ENCODE measurements around the gene WASL.

WASL gene

GRCh38 chr7:123763191-123763661 is 14.4 kb upstream of the WASL start:
- DNase-seq (ENCODE audit: extremely low read depth, insufficient read length) = no peak
- Histone ChIP-seq H3K27me3 (replicated peaks; ENCODE audit: control insufficient read depth, insufficient read depth, low read length) (no peaks in the 10 kb centered on the region), H3K36me3 (ENCODE audit: control insufficient read depth, insufficient read depth, low read length) (no peaks in the 10 kb centered on the region), H3K4me3 (replicated peaks; ENCODE audit: low read depth, low read length) (no peak overlapping the region)
- no peak for TF ChIP-seq CTCF (IDR thresholded peaks at IDR 0.05; ENCODE audit: insufficient read depth, low read length, poor library complexity, severe bottlenecking)

DNA sequence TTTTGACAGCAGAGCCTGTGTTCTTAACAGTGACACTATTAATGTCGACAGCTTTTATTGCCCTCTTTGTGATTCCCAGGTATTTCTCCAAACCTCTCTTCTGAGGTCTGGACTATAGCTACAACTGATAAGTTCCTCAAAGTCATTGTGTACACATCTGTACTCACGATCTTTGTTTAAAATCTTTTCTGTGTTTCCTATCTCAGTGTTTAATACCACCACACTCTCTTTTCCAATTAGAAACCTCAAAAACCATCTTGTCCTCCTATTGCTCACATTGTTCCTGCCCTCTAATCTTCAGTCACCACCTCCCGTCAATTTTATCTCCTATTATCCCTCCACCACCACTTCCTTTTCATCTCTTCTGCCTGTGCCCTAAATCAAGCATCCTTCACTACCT is 12.9 kb upstream of the WASL start:
- H3K36me3 ChIP-seq (ENCODE audit: control insufficient read depth, insufficient read depth, low read length) = no peaks in the 10 kb centered on the region
- no peak for TF ChIP-seq CTCF (IDR thresholded peaks at IDR 0.05; ENCODE audit: insufficient read depth, low read length, poor library complexity, severe bottlenecking)
- no peak overlapping the region for H3K4me3 ChIP-seq (replicated peaks; ENCODE audit: low read depth, low read length)
- DNase-seq (ENCODE audit: extremely low read depth, insufficient read length) = no peak
- no peaks in the 10 kb centered on the region for H3K27me3 ChIP-seq (replicated peaks; ENCODE audit: control insufficient read depth, insufficient read depth, low read length)

- H3K27me3 ChIP-seq (replicated peaks; ENCODE audit: control insufficient read depth, insufficient read depth, low read length) = no peaks in the 10 kb centered on the region
- no peak for TF ChIP-seq CTCF (IDR thresholded peaks at IDR 0.05; ENCODE audit: insufficient read depth, low read length, poor library complexity, severe bottlenecking)
- no peak overlapping the region for H3K4me3 ChIP-seq (replicated peaks; ENCODE audit: low read depth, low read length)
- no peak for DNase-seq (ENCODE audit: extremely low read depth, insufficient read length)
- no peaks in the 10 kb centered on the region for H3K36me3 ChIP-seq (ENCODE audit: control insufficient read depth, insufficient read depth, low read length)
Measured at GRCh38 chr7:123757095-123757494, 8.3 kb upstream of the WASL start.

GRCh38 chr7:123755338-123755737 is 6.5 kb upstream of the WASL start:
- Histone ChIP-seq H3K4me3 (replicated peaks; ENCODE audit: low read depth, low read length) (no peak overlapping the region), H3K27me3 (replicated peaks; ENCODE audit: control insufficient read depth, insufficient read depth, low read length) (no peaks in the 10 kb centered on the region), H3K36me3 (ENCODE audit: control insufficient read depth, insufficient read depth, low read length) (no peaks in the 10 kb centered on the region)
- no peak for DNase-seq (ENCODE audit: extremely low read depth, insufficient read length)
- TF ChIP-seq CTCF (IDR thresholded peaks at IDR 0.05; ENCODE audit: insufficient read depth, low read length, poor library complexity, severe bottlenecking) = no peak

DNA sequence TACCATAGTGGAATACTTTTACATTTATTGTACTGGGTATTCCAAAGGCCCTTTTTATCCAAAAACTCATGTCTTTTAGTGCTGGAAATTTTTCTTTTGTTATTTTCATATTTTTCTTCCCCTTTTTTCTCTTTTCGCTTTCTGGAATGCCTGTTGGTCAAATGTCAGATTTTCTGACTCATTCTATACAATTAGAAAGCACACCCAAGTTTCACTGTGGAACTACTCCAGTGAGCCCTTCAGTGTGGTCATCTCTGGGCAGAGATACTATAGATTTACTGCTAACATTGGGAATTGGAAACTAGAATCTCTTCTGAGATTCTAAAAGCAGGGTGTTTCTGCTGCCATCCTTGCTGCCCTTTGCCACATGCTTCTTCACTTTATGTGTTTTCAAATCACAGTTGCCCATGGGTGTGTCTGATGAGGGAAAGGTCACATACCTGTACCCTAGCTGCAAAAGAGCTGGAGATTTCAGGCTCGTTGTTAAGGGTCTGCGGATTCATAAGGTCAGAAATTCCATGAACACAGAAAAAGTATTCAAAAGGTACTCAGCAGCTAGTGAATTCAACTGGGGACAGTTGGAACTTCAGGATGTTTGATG is 5.6 kb upstream of the WASL start:
- Histone ChIP-seq H3K27me3 (replicated peaks; ENCODE audit: control insufficient read depth, insufficient read depth, low read length) (no peaks in the 10 kb centered on the region), H3K36me3 (ENCODE audit: control insufficient read depth, insufficient read depth, low read length) (no peaks in the 10 kb centered on the region), H3K4me3 (replicated peaks; ENCODE audit: low read depth, low read length) (no peak overlapping the region)
- no peak for DNase-seq (ENCODE audit: extremely low read depth, insufficient read length)
- TF ChIP-seq CTCF (IDR thresholded peaks at IDR 0.05; ENCODE audit: insufficient read depth, low read length, poor library complexity, severe bottlenecking) = no peak

DNA sequence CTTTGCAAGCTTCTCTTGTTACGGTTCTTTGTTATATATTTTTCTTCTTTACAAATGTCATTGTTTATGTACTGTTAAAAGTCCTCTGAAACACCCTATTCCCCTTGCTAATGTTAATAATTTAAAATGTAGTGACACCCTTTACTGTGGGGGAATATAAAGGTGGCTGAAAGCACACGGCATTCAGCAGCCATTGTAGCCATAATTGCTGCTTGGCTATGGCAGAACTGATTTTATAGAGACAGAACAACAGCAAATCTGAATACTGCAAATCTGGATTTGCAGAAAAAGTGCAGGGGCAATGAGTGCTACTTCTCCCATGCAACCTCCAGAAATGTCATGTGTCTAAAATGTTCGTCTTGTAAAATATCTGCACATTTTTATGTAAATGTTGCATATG is 3.7 kb upstream of the WASL start:
- no peaks in the 10 kb centered on the region for H3K36me3 ChIP-seq (ENCODE audit: control insufficient read depth, insufficient read depth, low read length)
- TF ChIP-seq CTCF (IDR thresholded peaks at IDR 0.05; ENCODE audit: insufficient read depth, low read length, poor library complexity, severe bottlenecking) = no peak
- no peak for DNase-seq (ENCODE audit: extremely low read depth, insufficient read length)
- H3K4me3 ChIP-seq (replicated peaks; ENCODE audit: low read depth, low read length) = no peak overlapping the region
- H3K27me3 ChIP-seq (replicated peaks; ENCODE audit: control insufficient read depth, insufficient read depth, low read length) = no peaks in the 10 kb centered on the region
